Loucy (cell line): Measurements from ENCODE around the gene ZNF738.

Source experiments
- EZH2phosphoT487 ChIP-seq: fragments of 200-600 bp; IDR thresholded peaks from 2 replicates; pipeline ENCODE4 v1.6.1; 2018; ENCODE audit warnings: antibody characterized with exemption, mild to moderate bottlenecking, moderate library complexity, borderline replicate concordance
- TF ChIP-seq, protein P1 (sequence below): fragments of 200-600 bp; sonication (generic); conservative IDR thresholded peaks from 2 replicates; pipeline ENCODE4 v1.5.1; 2014; ENCODE audit warnings: mild to moderate bottlenecking, antibody characterized with exemption, low read length

DNA sequence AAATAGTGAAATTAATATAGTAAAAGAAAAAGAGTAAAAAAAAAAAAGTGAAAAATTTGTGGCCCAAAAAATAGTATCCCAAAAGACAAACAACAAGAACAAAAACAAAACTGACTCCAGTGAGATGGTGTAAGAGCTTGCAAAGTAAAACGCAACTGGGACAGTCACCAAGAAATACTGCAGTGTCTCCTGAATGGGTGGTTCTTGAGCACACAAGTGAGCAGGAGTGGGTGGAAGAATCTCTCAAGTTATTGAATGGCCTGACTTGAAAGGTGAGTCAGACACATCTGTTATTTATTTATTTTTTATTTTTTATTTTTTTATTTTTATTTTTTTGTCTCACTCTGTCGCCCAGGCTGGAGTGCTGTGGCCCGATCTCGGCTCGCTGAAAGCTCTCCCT is 40.1 kb downstream of the ZNF738 start:
- TF ChIP-seq, protein P1, sequence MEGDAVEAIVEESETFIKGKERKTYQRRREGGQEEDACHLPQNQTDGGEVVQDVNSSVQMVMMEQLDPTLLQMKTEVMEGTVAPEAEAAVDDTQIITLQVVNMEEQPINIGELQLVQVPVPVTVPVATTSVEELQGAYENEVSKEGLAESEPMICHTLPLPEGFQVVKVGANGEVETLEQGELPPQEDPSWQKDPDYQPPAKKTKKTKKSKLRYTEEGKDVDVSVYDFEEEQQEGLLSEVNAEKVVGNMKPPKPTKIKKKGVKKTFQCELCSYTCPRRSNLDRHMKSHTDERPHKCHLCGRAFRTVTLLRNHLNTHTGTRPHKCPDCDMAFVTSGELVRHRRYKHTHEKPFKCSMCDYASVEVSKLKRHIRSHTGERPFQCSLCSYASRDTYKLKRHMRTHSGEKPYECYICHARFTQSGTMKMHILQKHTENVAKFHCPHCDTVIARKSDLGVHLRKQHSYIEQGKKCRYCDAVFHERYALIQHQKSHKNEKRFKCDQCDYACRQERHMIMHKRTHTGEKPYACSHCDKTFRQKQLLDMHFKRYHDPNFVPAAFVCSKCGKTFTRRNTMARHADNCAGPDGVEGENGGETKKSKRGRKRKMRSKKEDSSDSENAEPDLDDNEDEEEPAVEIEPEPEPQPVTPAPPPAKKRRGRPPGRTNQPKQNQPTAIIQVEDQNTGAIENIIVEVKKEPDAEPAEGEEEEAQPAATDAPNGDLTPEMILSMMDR: no peak
- TF ChIP-seq EZH2phosphoT487: no peak
